H4 (cell line): ENCODE data around the gene SCYGR4. TPM values are rescaled to one million over a fixed set of nuclear protein-coding genes. Genes with fewer than 3 reads are reported as not detected.
A peak's percentile ranks its signal among the peaks of the same experiment; 100 is the strongest.
"Not testable (repeated sequence)": the region's sequence is repeated elsewhere in the genome, so short reads cannot be mapped to it uniquely, and the experiment has no call there.

Experiments used
- DNase-seq: peaks from one replicate; pipeline ENCODE4 v3.0.0-alpha.2; 2015; ENCODE audit warnings: low spot score
- total RNA-seq: library from RNA; depleted of rRNA; stranded (reverse); fragments of >200 nt; shearing (Covaris generic); gene quantifications from 2 replicates; pipeline ENCODE4 v1.2.3, GENCODE V29; 2014; rRNA removed

SCYGR4 gene, protein sequence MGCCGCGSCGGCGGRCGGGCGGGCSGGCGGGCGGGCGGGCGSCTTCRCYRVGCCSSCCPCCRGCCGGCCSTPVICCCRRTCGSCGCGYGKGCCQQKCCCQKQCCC
- not detected in 2 replicates for total RNA-seq

- no peak for DNase-seq
Observed at GRCh38 chr2:227617316-227618230, at the start of gene SCYGR4. Gene SCYGR4 (plus strand): TSS chr2:227617498. CDS start chr2:227617498, 0 bp downstream.

- DNase-seq = no peak
Observed at GRCh38 chr2:227568852-227569169, 48.5 kb upstream of the SCYGR4 start.

DNA sequence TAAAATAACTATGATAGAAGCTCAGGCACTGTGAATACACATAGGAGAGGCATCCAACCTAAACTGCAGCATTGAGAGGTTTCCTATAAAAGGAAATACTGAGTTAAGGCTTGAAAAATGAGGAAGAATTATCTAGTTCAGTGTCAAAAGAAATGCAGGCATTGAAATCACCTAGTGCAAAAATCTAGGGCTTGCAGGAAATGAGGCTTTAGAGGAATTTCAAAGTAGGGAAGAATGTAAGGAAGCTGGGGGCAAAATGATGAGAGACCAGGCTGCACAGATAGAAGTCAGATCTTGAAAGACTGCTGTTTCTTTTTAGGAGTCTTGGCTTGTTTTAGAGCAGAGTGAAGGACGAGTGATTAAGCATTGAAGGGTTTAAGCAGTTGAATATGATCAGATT lies 46.7 kb upstream of the SCYGR4 start:
- no peak for DNase-seq

DNA sequence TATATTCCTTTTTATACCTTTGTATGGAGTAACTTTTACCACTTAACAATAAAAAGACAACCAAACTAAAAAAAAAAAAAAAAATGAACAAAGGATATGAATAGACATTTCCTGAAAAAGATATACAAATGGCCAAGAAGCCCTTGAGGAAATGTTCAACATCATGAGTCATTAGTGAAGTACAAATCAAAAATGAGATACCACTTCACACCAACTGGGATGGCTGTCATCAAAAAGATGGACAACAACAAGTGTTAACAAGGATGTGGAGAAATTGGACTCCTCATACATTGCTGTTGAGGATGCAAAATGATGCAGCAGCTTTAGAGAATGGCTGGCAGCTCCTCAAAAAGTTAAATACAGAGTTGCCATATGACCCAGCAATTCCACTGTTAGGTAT lies 41.2 kb upstream of the SCYGR4 start:
- DNase-seq = no peak

DNA sequence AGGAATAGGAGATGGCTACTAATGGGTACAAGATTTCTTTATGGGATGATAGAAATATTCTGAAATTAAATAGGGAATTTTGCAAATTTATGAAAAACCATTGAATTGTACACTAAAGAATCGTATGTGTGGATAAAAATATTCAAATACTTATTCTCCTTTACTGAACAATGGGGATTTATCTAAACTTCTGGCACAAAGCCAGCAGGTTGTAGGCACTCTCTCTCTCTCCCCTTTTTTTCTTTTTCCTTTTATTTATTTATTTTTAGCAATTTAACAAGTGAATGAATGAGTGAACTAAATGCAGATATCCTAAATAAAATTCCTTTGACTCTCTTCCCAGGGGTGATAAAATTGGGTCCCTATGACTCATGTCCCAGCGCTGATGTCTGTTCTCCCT lies 40.5 kb upstream of the SCYGR4 start:
- DNase-seq = no peak

DNA sequence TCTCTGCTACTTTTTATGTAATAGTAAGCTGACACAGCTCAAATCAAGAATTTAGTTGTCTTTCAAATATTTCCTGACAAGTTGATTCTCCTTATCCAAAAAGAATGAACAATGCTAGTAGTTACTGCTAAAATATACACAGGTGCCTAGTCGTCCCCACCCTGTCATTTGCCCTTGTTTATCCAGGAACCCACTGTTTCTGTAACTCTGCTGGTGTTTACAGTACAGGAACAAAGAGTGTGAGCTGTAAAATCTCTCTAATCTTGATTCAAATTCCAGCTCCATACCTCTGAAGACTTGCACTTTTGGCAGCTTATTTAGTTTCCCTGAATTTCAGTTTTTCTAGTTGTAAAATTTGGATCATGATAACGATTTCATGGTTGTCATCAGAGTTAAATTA lies 39.7 kb upstream of the SCYGR4 start:
- no peak for DNase-seq

DNA sequence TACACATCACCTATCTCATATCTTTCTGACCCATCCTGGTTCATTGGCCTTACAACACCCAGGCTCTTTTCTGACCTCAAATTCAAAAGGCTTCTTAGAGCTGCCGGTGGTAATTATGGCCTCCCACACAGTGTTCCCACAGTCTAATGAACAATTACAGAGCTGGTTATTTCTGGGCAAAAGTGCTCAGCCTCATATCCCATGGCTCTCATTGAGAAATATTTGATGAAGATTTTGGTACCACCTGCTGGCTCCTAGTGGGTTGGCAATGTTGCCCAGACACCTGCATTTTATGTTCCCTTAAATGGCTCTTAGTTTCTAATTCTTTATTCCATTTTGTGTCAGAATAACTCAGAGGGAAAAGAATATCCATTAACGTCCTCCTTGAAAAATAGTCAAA lies 38.7 kb upstream of the SCYGR4 start:
- no peak for DNase-seq

DNA sequence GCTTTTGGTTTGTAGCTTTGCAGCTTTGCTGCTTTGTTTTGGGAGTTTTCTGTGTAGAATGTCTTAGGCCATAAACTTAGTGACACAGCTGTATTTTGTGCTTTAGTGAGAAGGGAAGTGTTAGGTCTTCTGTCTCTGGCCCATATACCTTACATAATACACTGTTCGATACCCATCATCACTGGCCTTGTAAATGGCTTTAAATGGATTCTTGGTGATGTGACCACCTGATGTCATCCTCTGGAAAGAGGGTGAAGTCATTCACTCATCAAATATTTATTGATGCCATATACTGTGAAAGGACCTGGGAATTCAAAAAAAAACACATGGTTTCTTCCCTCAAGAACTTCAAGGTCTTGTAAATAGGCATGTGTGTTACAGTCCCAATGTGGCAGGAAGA lies 37.5 kb upstream of the SCYGR4 start:
- no peak for DNase-seq

DNA sequence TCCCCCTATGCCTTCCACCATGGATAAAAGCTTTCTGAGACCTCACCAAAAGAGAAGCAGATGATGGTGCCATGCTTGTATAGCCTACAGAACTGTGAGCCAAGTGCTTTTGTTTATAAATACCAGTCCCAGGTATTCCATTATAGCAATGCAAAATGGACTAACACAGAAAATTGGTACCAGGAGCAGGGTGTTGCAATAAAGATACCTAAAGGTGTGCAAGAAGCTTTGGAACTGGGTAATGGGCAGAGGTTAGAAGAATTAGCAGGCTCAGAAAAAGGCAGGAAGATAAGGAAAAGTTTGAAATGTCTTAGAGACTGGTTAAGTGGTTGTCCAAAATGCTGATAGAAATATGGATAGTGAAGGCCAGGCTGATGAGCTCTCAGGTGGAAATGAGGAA lies 34.9 kb upstream of the SCYGR4 start:
- DNase-seq = no peak

- no peak for DNase-seq
Observed at GRCh38 chr2:227592694-227593387, 24.5 kb upstream of the SCYGR4 start.

- DNase-seq = no peak
Observed at GRCh38 chr2:227595797-227596196, 21.5 kb upstream of the SCYGR4 start.

DNA sequence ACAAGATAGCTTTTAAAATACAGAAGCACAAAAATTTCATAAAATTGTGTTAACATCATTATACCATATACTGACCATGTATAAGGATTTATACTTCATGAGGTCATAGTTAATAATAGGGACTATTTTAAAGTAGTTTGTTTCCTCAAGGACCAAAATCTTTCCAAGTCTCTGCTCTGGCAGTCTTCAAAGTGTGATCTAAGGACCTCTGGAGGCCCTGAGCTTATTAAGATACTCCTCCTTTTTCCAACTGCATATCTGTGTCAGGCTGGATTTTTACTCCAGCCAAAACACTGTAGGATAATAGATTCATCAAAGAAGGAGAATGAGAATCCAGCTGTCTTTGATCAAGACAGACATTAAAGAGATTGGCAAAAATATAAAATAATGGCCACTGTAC lies 20.3 kb upstream of the SCYGR4 start:
- DNase-seq = no peak

GRCh38 chr2:227597998-227598397 lies 19.3 kb upstream of the SCYGR4 start:
- DNase-seq = peak; percentile 27

DNA sequence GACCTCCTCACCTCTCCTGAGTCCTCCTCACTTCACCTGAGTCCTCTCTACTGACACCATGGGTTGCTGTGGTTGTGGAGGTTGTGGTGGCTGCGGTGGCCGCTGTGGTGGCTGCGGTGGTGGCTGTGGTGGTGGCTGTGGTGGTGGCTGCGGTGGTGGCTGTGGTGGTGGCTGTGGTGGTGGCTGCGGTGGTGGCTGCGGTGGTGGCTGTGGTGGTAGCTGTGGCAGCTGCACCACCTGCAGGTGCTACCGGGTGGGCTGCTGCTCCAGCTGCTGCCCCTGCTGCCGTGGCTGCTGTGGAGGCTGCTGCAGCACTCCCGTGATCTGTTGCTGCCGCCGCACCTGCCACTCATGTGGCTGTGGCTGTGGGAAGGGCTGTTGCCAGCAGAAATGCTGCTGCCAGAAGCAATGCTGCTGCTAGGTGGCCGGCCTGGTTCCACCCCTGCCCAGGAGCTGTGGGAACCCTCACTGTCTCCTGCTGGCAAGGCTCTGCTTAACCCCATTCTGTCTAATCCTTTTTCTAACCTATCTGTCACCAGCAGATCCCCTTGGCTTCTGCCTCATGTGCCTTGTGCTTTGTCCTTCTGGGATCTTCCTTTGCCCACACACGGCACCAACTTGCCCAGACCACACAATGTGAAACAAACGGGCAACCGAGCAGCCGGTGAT lies 18.3 kb upstream of the SCYGR4 start, which contains the start of gene SCYGR2:
TSS of gene SCYGR2 (plus strand) at position 59 of the 669 bp plus-strand sequence. CDS start at position 59, 0 bp downstream.
- DNase-seq = not testable (repeated sequence)

DNA sequence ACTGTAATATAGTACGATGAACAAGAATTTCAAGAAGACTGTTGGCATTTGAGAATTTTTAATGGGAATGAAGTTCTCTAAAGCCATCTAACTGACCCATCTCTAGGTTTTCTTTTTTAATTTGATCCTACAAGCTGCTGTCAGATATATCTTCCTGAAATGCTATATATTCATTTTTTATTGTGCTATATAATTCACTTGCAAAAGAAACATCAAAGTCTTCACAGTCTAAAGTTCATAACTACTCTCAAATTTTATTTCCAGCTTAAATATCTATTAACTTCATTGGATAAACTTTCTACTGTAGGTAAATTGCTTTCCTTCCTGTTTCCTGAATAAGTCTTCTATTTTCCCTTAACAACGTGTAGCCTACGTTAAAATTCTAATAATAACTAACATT lies 14.9 kb upstream of the SCYGR4 start:
- DNase-seq = no peak

DNA sequence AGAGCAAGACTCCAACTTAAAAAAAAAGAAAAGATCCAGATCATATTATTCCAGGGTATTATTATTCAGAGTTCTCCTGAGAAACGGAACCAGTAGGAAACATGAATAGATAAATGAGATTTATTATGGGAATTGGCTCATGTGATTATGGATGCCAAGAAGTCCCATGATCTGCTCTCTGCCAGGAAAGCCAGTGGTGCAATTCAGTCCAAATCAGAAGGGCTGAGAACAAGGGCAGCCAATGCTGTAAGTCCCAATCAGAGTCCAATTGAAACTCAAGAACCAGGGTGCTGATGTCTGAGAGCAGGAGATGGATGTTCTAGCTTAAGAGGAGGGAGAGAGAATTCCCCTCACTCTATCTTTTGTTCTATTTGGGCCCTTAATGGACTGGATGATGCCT lies 10.8 kb upstream of the SCYGR4 start:
- DNase-seq = no peak

DNA sequence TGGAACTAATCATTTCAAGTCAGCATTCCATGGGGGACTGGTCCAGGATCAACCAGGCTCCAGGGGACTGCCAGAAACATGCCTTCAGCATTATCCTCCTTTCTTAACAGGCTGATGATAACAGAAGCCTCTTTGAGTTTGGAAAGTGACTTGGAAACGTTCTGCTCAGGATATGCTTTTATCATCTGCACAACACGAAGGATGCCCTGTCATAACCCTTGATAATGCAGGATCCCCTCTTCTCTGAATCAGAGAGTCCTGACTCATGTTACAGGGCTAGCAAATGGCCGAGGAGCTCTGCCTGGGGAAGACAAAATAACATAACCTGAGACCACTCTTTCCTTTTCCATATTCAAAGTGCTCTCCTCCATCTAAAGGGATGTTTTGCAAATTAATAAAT lies 9.4 kb upstream of the SCYGR4 start:
- DNase-seq = no peak

GRCh38 chr2:227608561-227609338 lies 8.5 kb upstream of the SCYGR4 start:
- no peak for DNase-seq

DNA sequence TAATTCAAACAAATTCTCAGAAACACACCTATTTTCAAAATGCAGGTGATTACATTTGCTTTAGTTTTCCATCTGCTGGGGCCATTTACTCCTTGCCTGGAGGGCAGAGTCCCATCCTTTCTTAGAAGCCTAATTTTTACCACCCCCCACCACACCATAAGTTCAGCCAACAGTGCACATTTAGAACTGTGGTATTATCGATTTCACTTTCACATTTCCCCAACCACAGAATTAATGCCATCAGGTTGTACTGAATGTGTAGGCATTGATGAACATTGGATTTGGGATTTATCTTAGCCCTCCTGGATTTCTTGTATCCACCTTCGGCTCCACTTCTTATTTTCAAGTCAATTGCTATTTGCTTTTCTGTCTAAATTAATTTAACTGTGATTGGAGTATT lies 7.2 kb upstream of the SCYGR4 start:
- no peak for DNase-seq

GRCh38 chr2:227612546-227613271 lies 4.6 kb upstream of the SCYGR4 start:
- DNase-seq = no peak

- no peak for DNase-seq
Observed at GRCh38 chr2:227613272-227613660, 4.0 kb upstream of the SCYGR4 start.
